GM23338 (cell line): ENCODE measurements around the gene PCDHGA1. TPM values are rescaled to one million over a fixed set of nuclear protein-coding genes. Genes with fewer than 3 reads are reported as not detected.

Source experiments
- ATAC-seq: fragments of 200-7000 bp; cut with Tn5 transposase; 3 replicates; pipeline ENCODE4 v1.9.1; 2020
- DNase-seq: peaks from one replicate; pipeline ENCODE4 v3.0.0-alpha.2; 2015; ENCODE audit warnings: low spot score
- H2AFZ ChIP-seq: fragments of 200-600 bp; sonication (generic); 2 replicates; pipeline ENCODE4 v1.8.0; 2016; ENCODE audit warnings: antibody characterized with exemption, mild to moderate bottlenecking, moderate library complexity
- H3F3A ChIP-seq: fragments of 200-600 bp; sonication (generic); replicated peaks from 2 replicates; pipeline ENCODE4 v1.8.0; 2017; ENCODE audit warnings: antibody characterized with exemption, mixed run types, low read depth
- H3K27ac ChIP-seq: fragments of 200-600 bp; sonication (generic); 2 replicates; pipeline ENCODE4 v1.6.1; 2016; ENCODE audit warnings: low read depth
- H3K27me3 ChIP-seq: fragments of 200-600 bp; sonication (generic); 2 replicates; pipeline ENCODE4 v1.8.0; 2016; ENCODE audit warnings: mild to moderate bottlenecking, mixed run types, moderate library complexity; ENCODE audit not compliant: insufficient read depth
- H3K36me3 ChIP-seq: fragments of 200-600 bp; sonication (generic); 2 replicates; pipeline ENCODE4 v1.8.0; 2016; ENCODE audit warnings: mild to moderate bottlenecking; ENCODE audit not compliant: insufficient read depth
- H3K4me1 ChIP-seq: fragments of 200-600 bp; sonication (generic); 2 replicates; pipeline ENCODE4 v1.8.0; 2016; ENCODE audit warnings: mild to moderate bottlenecking, moderate library complexity; ENCODE audit not compliant: insufficient read depth
- H3K4me2 ChIP-seq: fragments of 200-600 bp; sonication (generic); 2 replicates; pipeline ENCODE4 v1.7.1; 2017; ENCODE audit warnings: mixed run types
- H3K4me3 ChIP-seq: fragments of 200-600 bp; sonication (generic); 2 replicates; pipeline ENCODE4 v1.6.1; 2016; ENCODE audit warnings: mixed run types
- H3K79me2 ChIP-seq: fragments of 200-600 bp; sonication (generic); replicated peaks from 2 replicates; pipeline ENCODE4 v1.8.0; 2017; ENCODE audit warnings: mild to moderate bottlenecking; ENCODE audit not compliant: insufficient read depth
- H3K9me2 ChIP-seq: fragments of 200-600 bp; sonication (generic); 2 replicates; pipeline ENCODE4 v1.8.0; 2017; ENCODE audit not compliant: insufficient read depth
- H4K20me1 ChIP-seq: fragments of 200-600 bp; sonication (generic); replicated peaks from 2 replicates; pipeline ENCODE4 v1.8.0; 2017; ENCODE audit warnings: mild to moderate bottlenecking; ENCODE audit not compliant: insufficient read depth
- H3K27ac Mint-ChIP-seq: 2 replicates; pipeline ENCODE4 v1.8.0; 2020; ENCODE audit warnings: inconsistent platforms, mild to moderate bottlenecking, moderate library complexity, mixed read lengths
- H3K27me3 Mint-ChIP-seq: 3 replicates; pipeline ENCODE4 v1.8.0; 2022; ENCODE audit warnings: low read depth, mild to moderate bottlenecking, moderate library complexity, mixed read lengths, inconsistent platforms; ENCODE audit not compliant: insufficient read depth, poor library complexity
- H3K36me3 Mint-ChIP-seq: 3 replicates; pipeline ENCODE4 v1.8.0; 2021; ENCODE audit warnings: low read depth, mild to moderate bottlenecking, inconsistent platforms, moderate library complexity, mixed read lengths
- H3K4me1 Mint-ChIP-seq: 3 replicates; pipeline ENCODE4 v1.8.0; 2020; ENCODE audit warnings: mild to moderate bottlenecking, inconsistent platforms, mixed read lengths
- H3K4me3 Mint-ChIP-seq: 3 replicates; pipeline ENCODE4 v1.8.0; 2021; ENCODE audit warnings: moderate library complexity, mild to moderate bottlenecking, inconsistent platforms, mixed read lengths
- H3K9me3 Mint-ChIP-seq: 3 replicates; pipeline ENCODE4 v1.8.0; 2020; ENCODE audit warnings: moderate library complexity, mild to moderate bottlenecking, inconsistent platforms, mixed read lengths
- CREB1 ChIP-seq: fragments of 250-450 bp; sonication (Bioruptor Pico); IDR thresholded peaks from 2 replicates; pipeline ENCODE4 v1.5.0; 2020; ENCODE audit warnings: low read depth, mild to moderate bottlenecking, moderate library complexity
- ETS1 ChIP-seq: IDR thresholded peaks from 2 replicates; pipeline ENCODE4 v1.6.1; 2016; ENCODE audit warnings: antibody characterized with exemption
- EZH2 ChIP-seq: fragments of 200-600 bp; sonication (generic); IDR thresholded peaks from one replicate; pipeline ENCODE4 v1.8.0; 2017; ENCODE audit warnings: antibody characterized with exemption, mild to moderate bottlenecking, low read depth; ENCODE audit not compliant: unreplicated experiment
- EZH2phosphoT487 ChIP-seq: fragments of 200-600 bp; sonication (generic); IDR thresholded peaks from one replicate; pipeline ENCODE4 v1.8.1; 2018; ENCODE audit warnings: antibody characterized with exemption; ENCODE audit not compliant: unreplicated experiment
- JUNB ChIP-seq: IDR thresholded peaks from one replicate; pipeline ENCODE4 v1.6.1; 2016; ENCODE audit warnings: antibody characterized with exemption; ENCODE audit not compliant: unreplicated experiment
- NANOG ChIP-seq: IDR thresholded peaks from 2 replicates; pipeline ENCODE4 v1.6.1; 2016; ENCODE audit warnings: antibody characterized with exemption, borderline replicate concordance
- POLR2AphosphoS5 ChIP-seq: IDR thresholded peaks from 2 replicates; pipeline ENCODE4 v1.6.1; 2016; ENCODE audit warnings: antibody characterized with exemption, low read depth
- REST ChIP-seq: IDR thresholded peaks from one replicate; pipeline ENCODE4 v1.6.1; 2018; ENCODE audit warnings: antibody characterized with exemption; ENCODE audit not compliant: unreplicated experiment
- STAT1 ChIP-seq: IDR thresholded peaks from one replicate; pipeline ENCODE4 v1.6.1; 2016; ENCODE audit warnings: antibody characterized with exemption; ENCODE audit not compliant: unreplicated experiment
- ZNF114 ChIP-seq: fragments of 250-450 bp; sonication (Bioruptor Pico); IDR thresholded peaks from 2 replicates; pipeline ENCODE4 v1.5.0; 2020; ENCODE audit warnings: mild to moderate bottlenecking, moderate library complexity
- ZNF331 ChIP-seq: fragments of 250-450 bp; sonication (Bioruptor Pico); IDR thresholded peaks from 2 replicates; pipeline ENCODE4 v1.5.0; 2020; ENCODE audit warnings: low read depth, mild to moderate bottlenecking, moderate library complexity
- polyA plus RNA-seq: library from polyadenylated mRNA; unstranded; fragments of >200 nt; fragmentation: Nextera tagmentation; extraction: Ambion mirVana; gene quantifications from 2 replicates; pipeline ENCODE4 v1.2.1, GENCODE V29; 2016
- total RNA-seq: library from RNA; depleted of rRNA; stranded (reverse); fragments of >200 nt; shearing (Covaris generic); gene quantifications from 2 replicates; pipeline ENCODE4 v1.2.3, GENCODE V29; 2014
- TF ChIP-seq, protein P1 (sequence below): fragments of 250-450 bp; sonication (Bioruptor Pico); IDR thresholded peaks from 2 replicates; pipeline ENCODE4 v1.5.0; 2020; ENCODE audit warnings: mild to moderate bottlenecking, moderate library complexity
- TF ChIP-seq, protein P2 (sequence below), 2 experiments: fragments of 200-600 bp in 1 of 2; sonication (generic) in 1 of 2; conservative IDR thresholded peaks; 2 replicates each; pipeline versions ENCODE4 v1.5.1 to v1.6.1; 2016 to 2017; ENCODE audit warnings: antibody characterized with exemption in 2 of 2, low read depth in 2 of 2, mild to moderate bottlenecking in 2 of 2, moderate library complexity in 1 of 2

Gene PCDHGA1
- total and polyA plus RNA-seq, 2 experiments from 2014 or later = 0.39 to 1.7 TPM

DNA sequence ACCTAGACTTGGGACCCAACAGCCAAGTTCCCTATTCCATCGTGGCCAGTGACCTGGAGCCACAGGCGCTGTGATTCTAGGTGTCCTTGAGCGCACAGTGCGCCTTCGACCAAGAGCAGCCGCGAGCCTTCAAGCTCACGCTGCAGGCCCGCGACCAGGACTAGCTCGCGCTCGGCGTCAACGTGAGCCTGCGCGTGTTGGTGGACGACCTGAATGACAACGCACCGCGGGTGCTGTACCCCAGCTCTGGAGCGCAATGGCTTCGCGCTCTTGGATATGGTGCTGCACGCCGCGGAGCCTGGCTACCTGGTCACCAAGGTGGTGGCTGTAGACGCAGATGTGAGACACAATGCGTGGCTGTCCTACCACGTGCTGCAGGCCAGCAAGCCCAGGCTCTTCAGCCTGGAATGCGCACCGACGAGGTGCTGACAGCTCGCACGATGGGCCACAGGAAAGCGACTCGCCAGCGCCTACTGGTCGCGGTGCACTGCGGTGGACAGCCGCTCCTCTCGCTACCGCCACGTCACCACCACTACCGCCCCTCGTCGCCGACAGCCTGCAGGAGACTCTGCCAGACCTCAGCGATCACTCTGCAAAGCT lies 111.4 kb downstream of the PCDHGA1 start:
- Histone ChIP-seq H3K36me3 (no peaks in the 10 kb centered on the region), H3K4me3 (no peak overlapping the region), H3K4me2 (no peak overlapping the region), H2AFZ (no peak overlapping the region), H3K9me2 (no peaks in the 10 kb centered on the region), H3K27ac (no peak overlapping the region), H4K20me1 (no peaks in the 10 kb centered on the region; the same call in 1 of the 2 replicates), H3K27me3 (no peaks in the 10 kb centered on the region), H3F3A (no peaks in the 10 kb centered on the region), H3K79me2 (no peaks in the 10 kb centered on the region), H3K4me1 (peaks cover 10% of the 10 kb centered on the region)
- Mint-ChIP-seq H3K27ac (no peak overlapping the region), H3K4me3 (no peak overlapping the region), H3K27me3 (no peaks in the 10 kb centered on the region), H3K9me3 (peaks cover 12% of the 10 kb centered on the region; the same call in 1 of the 3 replicates), H3K4me1 (peaks cover 9% of the 10 kb centered on the region), H3K36me3 (peaks cover 14% of the 10 kb centered on the region)
- ATAC-seq (no peak), DNase-seq (no peak)
- TF ChIP-seq, protein P1, sequence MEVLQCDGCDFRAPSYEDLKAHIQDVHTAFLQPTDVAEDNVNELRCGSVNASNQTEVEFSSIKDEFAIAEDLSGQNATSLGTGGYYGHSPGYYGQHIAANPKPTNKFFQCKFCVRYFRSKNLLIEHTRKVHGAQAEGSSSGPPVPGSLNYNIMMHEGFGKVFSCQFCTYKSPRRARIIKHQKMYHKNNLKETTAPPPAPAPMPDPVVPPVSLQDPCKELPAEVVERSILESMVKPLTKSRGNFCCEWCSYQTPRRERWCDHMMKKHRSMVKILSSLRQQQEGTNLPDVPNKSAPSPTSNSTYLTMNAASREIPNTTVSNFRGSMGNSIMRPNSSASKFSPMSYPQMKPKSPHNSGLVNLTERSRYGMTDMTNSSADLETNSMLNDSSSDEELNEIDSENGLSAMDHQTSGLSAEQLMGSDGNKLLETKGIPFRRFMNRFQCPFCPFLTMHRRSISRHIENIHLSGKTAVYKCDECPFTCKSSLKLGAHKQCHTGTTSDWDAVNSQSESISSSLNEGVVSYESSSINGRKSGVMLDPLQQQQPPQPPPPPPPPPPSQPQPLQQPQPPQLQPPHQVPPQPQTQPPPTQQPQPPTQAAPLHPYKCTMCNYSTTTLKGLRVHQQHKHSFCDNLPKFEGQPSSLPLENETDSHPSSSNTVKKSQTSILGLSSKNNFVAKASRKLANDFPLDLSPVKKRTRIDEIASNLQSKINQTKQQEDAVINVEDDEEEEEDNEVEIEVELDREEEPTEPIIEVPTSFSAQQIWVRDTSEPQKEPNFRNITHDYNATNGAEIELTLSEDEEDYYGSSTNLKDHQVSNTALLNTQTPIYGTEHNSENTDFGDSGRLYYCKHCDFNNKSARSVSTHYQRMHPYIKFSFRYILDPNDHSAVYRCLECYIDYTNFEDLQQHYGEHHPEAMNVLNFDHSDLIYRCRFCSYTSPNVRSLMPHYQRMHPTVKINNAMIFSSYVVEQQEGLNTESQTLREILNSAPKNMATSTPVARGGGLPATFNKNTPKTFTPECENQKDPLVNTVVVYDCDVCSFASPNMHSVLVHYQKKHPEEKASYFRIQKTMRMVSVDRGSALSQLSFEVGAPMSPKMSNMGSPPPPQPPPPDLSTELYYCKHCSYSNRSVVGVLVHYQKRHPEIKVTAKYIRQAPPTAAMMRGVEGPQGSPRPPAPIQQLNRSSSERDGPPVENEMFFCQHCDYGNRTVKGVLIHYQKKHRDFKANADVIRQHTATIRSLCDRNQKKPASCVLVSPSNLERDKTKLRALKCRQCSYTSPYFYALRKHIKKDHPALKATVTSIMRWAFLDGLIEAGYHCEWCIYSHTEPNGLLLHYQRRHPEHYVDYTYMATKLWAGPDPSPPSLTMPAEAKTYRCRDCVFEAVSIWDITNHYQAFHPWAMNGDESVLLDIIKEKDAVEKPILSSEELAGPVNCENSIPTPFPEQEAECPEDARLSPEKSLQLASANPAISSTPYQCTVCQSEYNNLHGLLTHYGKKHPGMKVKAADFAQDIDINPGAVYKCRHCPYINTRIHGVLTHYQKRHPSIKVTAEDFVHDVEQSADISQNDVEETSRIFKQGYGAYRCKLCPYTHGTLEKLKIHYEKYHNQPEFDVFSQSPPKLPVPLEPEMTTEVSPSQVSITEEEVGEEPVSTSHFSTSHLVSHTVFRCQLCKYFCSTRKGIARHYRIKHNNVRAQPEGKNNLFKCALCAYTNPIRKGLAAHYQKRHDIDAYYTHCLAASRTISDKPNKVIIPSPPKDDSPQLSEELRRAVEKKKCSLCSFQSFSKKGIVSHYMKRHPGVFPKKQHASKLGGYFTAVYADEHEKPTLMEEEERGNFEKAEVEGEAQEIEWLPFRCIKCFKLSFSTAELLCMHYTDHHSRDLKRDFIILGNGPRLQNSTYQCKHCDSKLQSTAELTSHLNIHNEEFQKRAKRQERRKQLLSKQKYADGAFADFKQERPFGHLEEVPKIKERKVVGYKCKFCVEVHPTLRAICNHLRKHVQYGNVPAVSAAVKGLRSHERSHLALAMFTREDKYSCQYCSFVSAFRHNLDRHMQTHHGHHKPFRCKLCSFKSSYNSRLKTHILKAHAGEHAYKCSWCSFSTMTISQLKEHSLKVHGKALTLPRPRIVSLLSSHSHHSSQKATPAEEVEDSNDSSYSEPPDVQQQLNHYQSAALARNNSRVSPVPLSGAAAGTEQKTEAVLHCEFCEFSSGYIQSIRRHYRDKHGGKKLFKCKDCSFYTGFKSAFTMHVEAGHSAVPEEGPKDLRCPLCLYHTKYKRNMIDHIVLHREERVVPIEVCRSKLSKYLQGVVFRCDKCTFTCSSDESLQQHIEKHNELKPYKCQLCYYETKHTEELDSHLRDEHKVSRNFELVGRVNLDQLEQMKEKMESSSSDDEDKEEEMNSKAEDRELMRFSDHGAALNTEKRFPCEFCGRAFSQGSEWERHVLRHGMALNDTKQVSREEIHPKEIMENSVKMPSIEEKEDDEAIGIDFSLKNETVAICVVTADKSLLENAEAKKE = no peak
- TF ChIP-seq ZNF331 (CRISPR knock-in tag) (no peak), EZH2 (no peak), ZNF114 (CRISPR knock-in tag) (no peak), POLR2AphosphoS5 (no peak), REST (no peak), EZH2phosphoT487 (no peak), CREB1 (no peak), STAT1 (no peak), JUNB (no peak), ETS1 (no peak), NANOG (no peak)
- TF ChIP-seq, protein P2, sequence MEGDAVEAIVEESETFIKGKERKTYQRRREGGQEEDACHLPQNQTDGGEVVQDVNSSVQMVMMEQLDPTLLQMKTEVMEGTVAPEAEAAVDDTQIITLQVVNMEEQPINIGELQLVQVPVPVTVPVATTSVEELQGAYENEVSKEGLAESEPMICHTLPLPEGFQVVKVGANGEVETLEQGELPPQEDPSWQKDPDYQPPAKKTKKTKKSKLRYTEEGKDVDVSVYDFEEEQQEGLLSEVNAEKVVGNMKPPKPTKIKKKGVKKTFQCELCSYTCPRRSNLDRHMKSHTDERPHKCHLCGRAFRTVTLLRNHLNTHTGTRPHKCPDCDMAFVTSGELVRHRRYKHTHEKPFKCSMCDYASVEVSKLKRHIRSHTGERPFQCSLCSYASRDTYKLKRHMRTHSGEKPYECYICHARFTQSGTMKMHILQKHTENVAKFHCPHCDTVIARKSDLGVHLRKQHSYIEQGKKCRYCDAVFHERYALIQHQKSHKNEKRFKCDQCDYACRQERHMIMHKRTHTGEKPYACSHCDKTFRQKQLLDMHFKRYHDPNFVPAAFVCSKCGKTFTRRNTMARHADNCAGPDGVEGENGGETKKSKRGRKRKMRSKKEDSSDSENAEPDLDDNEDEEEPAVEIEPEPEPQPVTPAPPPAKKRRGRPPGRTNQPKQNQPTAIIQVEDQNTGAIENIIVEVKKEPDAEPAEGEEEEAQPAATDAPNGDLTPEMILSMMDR (conservative IDR thresholded peaks at IDR 0.05; ENCODE audit: low read depth in 2 of 2) = no peak
